GM12873 (cell line): Measurements from ENCODE around the gene GPR156.

Experiments
- TF ChIP-seq, protein P1 (sequence below): IDR thresholded peaks from 2 replicates; pipeline ENCODE4 v1.5.1; 2012; ENCODE audit warnings: low read depth, mild to moderate bottlenecking, moderate library complexity, low read length, control low read depth; ENCODE audit not compliant: insufficient read depth; ENCODE audit errors: missing control alignments

GPR156 gene

GRCh38 chr3:120119846-120120510, 165.0 kb downstream of the GPR156 start:
- TF ChIP-seq, protein P1, sequence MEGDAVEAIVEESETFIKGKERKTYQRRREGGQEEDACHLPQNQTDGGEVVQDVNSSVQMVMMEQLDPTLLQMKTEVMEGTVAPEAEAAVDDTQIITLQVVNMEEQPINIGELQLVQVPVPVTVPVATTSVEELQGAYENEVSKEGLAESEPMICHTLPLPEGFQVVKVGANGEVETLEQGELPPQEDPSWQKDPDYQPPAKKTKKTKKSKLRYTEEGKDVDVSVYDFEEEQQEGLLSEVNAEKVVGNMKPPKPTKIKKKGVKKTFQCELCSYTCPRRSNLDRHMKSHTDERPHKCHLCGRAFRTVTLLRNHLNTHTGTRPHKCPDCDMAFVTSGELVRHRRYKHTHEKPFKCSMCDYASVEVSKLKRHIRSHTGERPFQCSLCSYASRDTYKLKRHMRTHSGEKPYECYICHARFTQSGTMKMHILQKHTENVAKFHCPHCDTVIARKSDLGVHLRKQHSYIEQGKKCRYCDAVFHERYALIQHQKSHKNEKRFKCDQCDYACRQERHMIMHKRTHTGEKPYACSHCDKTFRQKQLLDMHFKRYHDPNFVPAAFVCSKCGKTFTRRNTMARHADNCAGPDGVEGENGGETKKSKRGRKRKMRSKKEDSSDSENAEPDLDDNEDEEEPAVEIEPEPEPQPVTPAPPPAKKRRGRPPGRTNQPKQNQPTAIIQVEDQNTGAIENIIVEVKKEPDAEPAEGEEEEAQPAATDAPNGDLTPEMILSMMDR: no peak
